SK-N-SH (cell line): ENCODE measurements around the gene SCD5. TPM values are rescaled to one million over a fixed set of nuclear protein-coding genes. Genes with fewer than 3 reads are reported as not detected.

ENCODE experiments used
- CTCF ChIA-PET: fragments of 300-600, 350-600 bp; formaldehyde crosslinking; extraction: SDS; loops from one replicate; lab custom pipeline; 2021; lab: Yijun Ruan, JAX
- POLR2A ChIA-PET: fragments of 350-600 bp; sonication (Branson Sonifier 250); formaldehyde crosslinking; extraction: SDS; loops from one replicate; lab custom pipeline; 2020; ENCODE audit warnings: antibody characterized with exemption, inconsistent platforms; lab: Yijun Ruan, JAX
- DNase-seq: peaks from one replicate; pipeline ENCODE4 v3.0.0; 2012
- H2AFZ ChIP-seq: fragments of 200-600 bp; sonication (generic); 2 replicates; pipeline ENCODE4 v1.8.1; 2016; ENCODE audit warnings: antibody characterized with exemption, mild to moderate bottlenecking, low read depth
- H3F3A ChIP-seq: fragments of 200-600 bp; sonication (generic); replicated peaks from 2 replicates; pipeline ENCODE3; 2016; ENCODE audit warnings: antibody characterized with exemption, mild to moderate bottlenecking; ENCODE audit not compliant: insufficient read depth
- H3K27ac ChIP-seq, 2 experiments: fragments of 200-500 bp in 1 of 2; fragments of 200-600 bp in 1 of 2; sonication (Bioruptor generic) in 1 of 2; sonication (generic), shearing (Covaris generic) in 1 of 2; 2 replicates each; pipeline versions ENCODE4 v1.5.1 to v1.6.1; 2014 to 2016; ENCODE audit warnings: low read depth in 2 of 2, inconsistent platforms in 1 of 2, low read length in 1 of 2, mild to moderate bottlenecking in 1 of 2, mixed read lengths in 1 of 2
- H3K27me3 ChIP-seq: fragments of 200-600 bp; sonication (generic), shearing (Covaris generic); 2 replicates; pipeline ENCODE4 v1.6.1; 2016; ENCODE audit warnings: mixed run types; ENCODE audit not compliant: insufficient read depth
- H3K36me3 ChIP-seq, 2 experiments: fragments of 200-500 bp in 1 of 2; fragments of 200-600 bp in 1 of 2; sonication (Bioruptor generic) in 1 of 2; sonication (generic) in 1 of 2; replicated peaks in 1 of 2; 2 replicates each; pipeline versions ENCODE3 to v1.5.1; 2014 to 2016; ENCODE audit warnings: low read length in 1 of 2, mild to moderate bottlenecking in 1 of 2; ENCODE audit not compliant: insufficient read depth in 2 of 2, control insufficient read depth in 1 of 2
- H3K4me1 ChIP-seq, 2 experiments: fragments of 200-500 bp in 1 of 2; fragments of 200-600 bp in 1 of 2; sonication (Bioruptor generic) in 1 of 2; sonication (generic), shearing (Covaris generic) in 1 of 2; 2 replicates each; pipeline versions ENCODE4 v1.5.1 to v1.6.1; 2014 to 2016; ENCODE audit warnings: low read depth in 1 of 2, low read length in 1 of 2, mixed run types in 1 of 2; ENCODE audit not compliant: insufficient read depth in 2 of 2, control insufficient read depth in 1 of 2
- H3K4me2 ChIP-seq: fragments of 200-600 bp; sonication (generic), shearing (Covaris generic); 2 replicates; pipeline ENCODE4 v1.6.1; 2017; ENCODE audit warnings: mixed run types
- H3K4me3 ChIP-seq, 2 experiments: fragments of 200-500 bp in 1 of 2; fragments of 200-600 bp in 1 of 2; sonication (Bioruptor generic) in 1 of 2; sonication (generic), shearing (Covaris generic) in 1 of 2; 2 replicates each; pipeline versions ENCODE4 v1.5.1 to v1.8.1; 2014 to 2016; ENCODE audit warnings: low read depth in 2 of 2, inconsistent platforms in 1 of 2, low read length in 1 of 2, mild to moderate bottlenecking in 1 of 2, mixed read lengths in 1 of 2, moderate library complexity in 1 of 2
- H3K79me2 ChIP-seq: fragments of 200-600 bp; sonication (generic); 2 replicates; pipeline ENCODE4 v1.8.1; 2017; ENCODE audit warnings: mild to moderate bottlenecking; ENCODE audit not compliant: insufficient read depth
- H3K9ac ChIP-seq: fragments of 200-600 bp; sonication (generic); 2 replicates; pipeline ENCODE4 v1.6.1; 2017; ENCODE audit warnings: mixed run types
- H3K9me2 ChIP-seq: fragments of 200-600 bp; sonication (generic); 2 replicates; pipeline ENCODE4 v1.6.1; 2017; ENCODE audit warnings: mixed run types
- H3K9me3 ChIP-seq: fragments of 200-600 bp; sonication (generic); 2 replicates; pipeline ENCODE4 v1.6.1; 2017; ENCODE audit warnings: mixed run types, mild to moderate bottlenecking, moderate library complexity
- H4K20me1 ChIP-seq: fragments of 200-600 bp; sonication (generic); 2 replicates; pipeline ENCODE4 v1.6.1; 2017; ENCODE audit warnings: mild to moderate bottlenecking, mixed run types; ENCODE audit not compliant: insufficient read depth
- EZH2phosphoT487 ChIP-seq: fragments of 200-600 bp; sonication (generic); IDR thresholded peaks from 2 replicates; pipeline ENCODE4 v1.6.1; 2017; ENCODE audit warnings: low read depth, mixed run types, mild to moderate bottlenecking, antibody characterized with exemption, moderate library complexity, borderline replicate concordance
- FOXJ3 ChIP-seq: sonication (generic); formaldehyde crosslinking; IDR thresholded peaks from 2 replicates; pipeline ENCODE4 v1.5.1; 2020; ENCODE audit warnings: mild to moderate bottlenecking, missing genetic modification reagents
- FOXM1 ChIP-seq: IDR thresholded peaks from 2 replicates; pipeline ENCODE4 v1.4.0; 2012; ENCODE audit warnings: low read depth, mild to moderate bottlenecking
- GABPA ChIP-seq: IDR thresholded peaks from 2 replicates; pipeline ENCODE4 v1.4.0; 2012; ENCODE audit warnings: low read depth, mild to moderate bottlenecking
- MEF2A ChIP-seq: IDR thresholded peaks from 2 replicates; pipeline ENCODE4 v1.4.0; 2012; ENCODE audit warnings: low read depth, borderline replicate concordance
- NFIC ChIP-seq: IDR thresholded peaks from 2 replicates; pipeline ENCODE4 v1.4.0; 2012; ENCODE audit warnings: borderline replicate concordance
- RAD21 ChIP-seq: IDR thresholded peaks from 2 replicates; pipeline ENCODE4 v1.6.1; 2012; ENCODE audit warnings: mild to moderate bottlenecking, low read length
- RXRA ChIP-seq: IDR thresholded peaks from 2 replicates; pipeline ENCODE4 v1.4.0; 2012; ENCODE audit warnings: low read depth, mild to moderate bottlenecking, borderline replicate concordance
- SMC3 ChIP-seq: IDR thresholded peaks from 2 replicates; pipeline ENCODE4 v1.6.1; 2012; ENCODE audit warnings: low read depth, low read length, improper control_type of control experiment
- TAF1 ChIP-seq: IDR thresholded peaks from 2 replicates; pipeline ENCODE4 v1.6.1; 2012; ENCODE audit warnings: low read depth, mild to moderate bottlenecking, low read length, moderate library complexity, borderline replicate concordance
- TEAD4 ChIP-seq: IDR thresholded peaks from 2 replicates; pipeline ENCODE4 v1.4.0; 2012; ENCODE audit warnings: mild to moderate bottlenecking, borderline replicate concordance; ENCODE audit not compliant: insufficient read depth
- YY1 ChIP-seq: IDR thresholded peaks from 2 replicates; pipeline ENCODE4 v1.4.0; 2012; ENCODE audit warnings: low read depth, mild to moderate bottlenecking
- whole genome bisulfite sequencing: methylation state at CpG from one replicate; pipeline ENCODE4 v1.1.6; 2017; ENCODE audit warnings: low lambda C conversion rate; 5-methylcytosine and 5-hydroxymethylcytosine counted together
- polyA plus RNA-seq, 3 experiments: library from polyadenylated mRNA; depleted of rRNA; stranded (reverse); fragments of >200 nt; gene quantifications; 2 replicates each; pipeline ENCODE4 v1.2.3, GENCODE V29; 2012
- TF ChIP-seq, protein P1 (sequence below): IDR thresholded peaks from 2 replicates; pipeline ENCODE4 v1.4.0; 2012; ENCODE audit warnings: low read depth, borderline replicate concordance
- TF ChIP-seq, protein P2 (sequence below): IDR thresholded peaks from 2 replicates; pipeline ENCODE4 v1.6.1; 2012; ENCODE audit warnings: mild to moderate bottlenecking, low read depth, low read length, moderate library complexity
- TF ChIP-seq, protein P3 (sequence below): IDR thresholded peaks from 2 replicates; pipeline ENCODE4 v1.4.0; 2012; ENCODE audit warnings: low read depth, borderline replicate concordance

Gene SCD5
- polyA plus RNA-seq, 1 of the 3 experiments (the other 2 are of a cell fraction) = 23.7 TPM

DNA sequence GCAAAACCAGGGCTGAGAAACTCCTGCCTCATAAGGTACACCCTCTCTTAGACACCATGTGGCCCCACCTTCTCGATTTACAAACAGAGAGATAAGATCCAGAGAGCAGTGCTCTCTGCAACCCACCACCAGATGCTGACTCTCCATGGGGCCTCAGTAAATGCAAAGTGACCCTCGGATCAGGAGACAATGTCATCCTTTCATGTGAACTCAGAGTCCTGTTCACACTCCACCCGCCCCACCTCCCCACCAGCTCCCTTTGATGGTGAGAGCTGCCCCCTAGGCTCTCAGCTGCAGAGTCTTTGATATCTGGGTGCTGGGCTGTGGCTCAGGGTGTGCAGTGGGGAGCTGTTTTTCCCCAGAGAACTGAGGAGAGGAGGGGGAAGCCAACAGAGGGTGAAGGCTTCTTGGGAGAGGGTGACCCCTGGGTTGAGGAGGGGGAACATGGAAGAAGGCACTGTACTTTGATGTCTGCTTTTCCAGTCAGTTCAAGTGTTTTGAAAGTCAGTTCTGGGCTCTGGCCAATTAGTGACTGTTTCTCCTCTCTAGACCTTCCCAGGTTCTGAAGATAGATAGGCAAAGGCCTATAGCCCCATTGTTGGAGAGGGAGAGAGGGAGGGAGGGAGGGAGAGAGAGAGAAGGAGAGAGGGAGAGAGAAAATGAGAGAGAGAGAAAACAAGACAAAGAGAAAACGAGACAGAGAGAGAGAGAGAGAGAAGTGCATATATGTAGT, 88.2 kb downstream of the SCD5 start:
- CTCF ChIA-PET = interaction anchor here (0.6 to 4.6 kb wide), 4 partner anchors 12 to 239 kb away, joined by 3 to 26 read pairs (median 4); no protein-coding TSS in a partner anchor
- Histone ChIP-seq H3K79me2 (peaks cover 31% of the 10 kb centered on the region), H4K20me1 (peaks cover 9% of the 10 kb centered on the region), H3K36me3 (no peaks in the 10 kb centered on the region), H2AFZ (no peak overlapping the region), H3K4me1 (no peaks in the 10 kb centered on the region; a peak in 1 of 4 replicates), H3K9ac (no peak overlapping the region), H3K27ac (no peak overlapping the region), H3K9me3 (no peaks in the 10 kb centered on the region), H3K9me2 (no peaks in the 10 kb centered on the region), H3K4me3 (no peak overlapping the region), H3F3A (no peaks in the 10 kb centered on the region), H3K4me2 (no peak overlapping the region), H3K27me3 (no peaks in the 10 kb centered on the region)
- no peak for DNase-seq
- WGBS = 56% methylated on average over 3 of the region's 4 CpGs
- TF ChIP-seq FOXJ3 (no peak), RXRA (no peak), RAD21 (no peak), GABPA (no peak), MEF2A (no peak), NFIC (no peak), FOXM1 (no peak), TEAD4 (no peak), EZH2phosphoT487 (no peak), YY1 (no peak), SMC3 (no peak), TAF1 (no peak)
- TF ChIP-seq, protein P1, sequence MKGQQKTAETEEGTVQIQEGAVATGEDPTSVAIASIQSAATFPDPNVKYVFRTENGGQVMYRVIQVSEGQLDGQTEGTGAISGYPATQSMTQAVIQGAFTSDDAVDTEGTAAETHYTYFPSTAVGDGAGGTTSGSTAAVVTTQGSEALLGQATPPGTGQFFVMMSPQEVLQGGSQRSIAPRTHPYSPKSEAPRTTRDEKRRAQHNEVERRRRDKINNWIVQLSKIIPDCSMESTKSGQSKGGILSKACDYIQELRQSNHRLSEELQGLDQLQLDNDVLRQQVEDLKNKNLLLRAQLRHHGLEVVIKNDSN = no peak
- TF ChIP-seq, protein P2, sequence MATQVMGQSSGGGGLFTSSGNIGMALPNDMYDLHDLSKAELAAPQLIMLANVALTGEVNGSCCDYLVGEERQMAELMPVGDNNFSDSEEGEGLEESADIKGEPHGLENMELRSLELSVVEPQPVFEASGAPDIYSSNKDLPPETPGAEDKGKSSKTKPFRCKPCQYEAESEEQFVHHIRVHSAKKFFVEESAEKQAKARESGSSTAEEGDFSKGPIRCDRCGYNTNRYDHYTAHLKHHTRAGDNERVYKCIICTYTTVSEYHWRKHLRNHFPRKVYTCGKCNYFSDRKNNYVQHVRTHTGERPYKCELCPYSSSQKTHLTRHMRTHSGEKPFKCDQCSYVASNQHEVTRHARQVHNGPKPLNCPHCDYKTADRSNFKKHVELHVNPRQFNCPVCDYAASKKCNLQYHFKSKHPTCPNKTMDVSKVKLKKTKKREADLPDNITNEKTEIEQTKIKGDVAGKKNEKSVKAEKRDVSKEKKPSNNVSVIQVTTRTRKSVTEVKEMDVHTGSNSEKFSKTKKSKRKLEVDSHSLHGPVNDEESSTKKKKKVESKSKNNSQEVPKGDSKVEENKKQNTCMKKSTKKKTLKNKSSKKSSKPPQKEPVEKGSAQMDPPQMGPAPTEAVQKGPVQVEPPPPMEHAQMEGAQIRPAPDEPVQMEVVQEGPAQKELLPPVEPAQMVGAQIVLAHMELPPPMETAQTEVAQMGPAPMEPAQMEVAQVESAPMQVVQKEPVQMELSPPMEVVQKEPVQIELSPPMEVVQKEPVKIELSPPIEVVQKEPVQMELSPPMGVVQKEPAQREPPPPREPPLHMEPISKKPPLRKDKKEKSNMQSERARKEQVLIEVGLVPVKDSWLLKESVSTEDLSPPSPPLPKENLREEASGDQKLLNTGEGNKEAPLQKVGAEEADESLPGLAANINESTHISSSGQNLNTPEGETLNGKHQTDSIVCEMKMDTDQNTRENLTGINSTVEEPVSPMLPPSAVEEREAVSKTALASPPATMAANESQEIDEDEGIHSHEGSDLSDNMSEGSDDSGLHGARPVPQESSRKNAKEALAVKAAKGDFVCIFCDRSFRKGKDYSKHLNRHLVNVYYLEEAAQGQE = no peak
- TF ChIP-seq, protein P3, sequence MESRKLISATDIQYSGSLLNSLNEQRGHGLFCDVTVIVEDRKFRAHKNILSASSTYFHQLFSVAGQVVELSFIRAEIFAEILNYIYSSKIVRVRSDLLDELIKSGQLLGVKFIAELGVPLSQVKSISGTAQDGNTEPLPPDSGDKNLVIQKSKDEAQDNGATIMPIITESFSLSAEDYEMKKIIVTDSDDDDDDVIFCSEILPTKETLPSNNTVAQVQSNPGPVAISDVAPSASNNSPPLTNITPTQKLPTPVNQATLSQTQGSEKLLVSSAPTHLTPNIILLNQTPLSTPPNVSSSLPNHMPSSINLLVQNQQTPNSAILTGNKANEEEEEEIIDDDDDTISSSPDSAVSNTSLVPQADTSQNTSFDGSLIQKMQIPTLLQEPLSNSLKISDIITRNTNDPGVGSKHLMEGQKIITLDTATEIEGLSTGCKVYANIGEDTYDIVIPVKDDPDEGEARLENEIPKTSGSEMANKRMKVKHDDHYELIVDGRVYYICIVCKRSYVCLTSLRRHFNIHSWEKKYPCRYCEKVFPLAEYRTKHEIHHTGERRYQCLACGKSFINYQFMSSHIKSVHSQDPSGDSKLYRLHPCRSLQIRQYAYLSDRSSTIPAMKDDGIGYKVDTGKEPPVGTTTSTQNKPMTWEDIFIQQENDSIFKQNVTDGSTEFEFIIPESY = no peak
- POLR2A ChIA-PET = no interaction called here
